Inflammatory macrophage treated with lipopolysaccharide for 1 hour (primary cell): Measurements from ENCODE around the gene LBP.
"Not testable (repeated sequence)": the region's sequence is repeated elsewhere in the genome, so short reads cannot be mapped to it uniquely, and the experiment has no call there.

Source experiments
- DNase-seq, 2 donors: peaks; one replicate each; pipeline ENCODE4 v3.0.0-alpha.2; 2020 to 2022

The LBP gene

GRCh38 chr20:38350879-38351775 lies 4.8 kb downstream of the LBP start:
- no peak for DNase-seq

GRCh38 chr20:38353316-38353715 lies 7.0 kb downstream of the LBP start:
- DNase-seq: peak in 1 of 2 donors; percentile 24

GRCh38 chr20:38354227-38354626 lies 7.9 kb downstream of the LBP start:
- no peak for DNase-seq

GRCh38 chr20:38355161-38356012 lies 9.1 kb downstream of the LBP start:
- DNase-seq: peak; percentile 62 to 68

DNA sequence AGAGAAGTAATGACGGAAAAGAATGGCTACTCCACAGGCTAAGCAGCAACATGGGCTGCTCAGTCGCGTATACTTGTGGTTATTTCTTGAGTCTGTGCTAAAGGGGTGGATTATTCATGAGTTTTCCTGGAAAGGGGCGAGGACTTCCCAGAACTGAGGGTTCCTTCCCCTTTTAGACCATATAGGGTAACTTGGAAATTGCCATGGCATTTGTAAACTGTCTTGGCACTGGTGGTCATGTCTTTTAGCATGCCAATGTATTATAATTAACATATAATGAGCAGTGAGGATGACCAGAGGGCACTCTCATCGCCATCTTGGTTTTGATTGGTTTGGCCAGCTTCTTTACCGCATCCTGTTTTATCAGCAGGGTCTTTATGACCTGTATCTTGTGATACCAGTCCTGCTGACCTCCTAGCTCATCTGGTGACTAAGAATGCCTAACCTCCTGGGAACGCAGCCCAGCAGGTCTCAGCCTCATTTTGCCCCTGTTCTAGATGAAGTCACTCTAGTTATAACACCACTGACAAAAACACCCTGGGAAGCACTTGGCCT lies 11.4 kb downstream of the LBP start:
- DNase-seq: peak; percentile 82 to 96

DNA sequence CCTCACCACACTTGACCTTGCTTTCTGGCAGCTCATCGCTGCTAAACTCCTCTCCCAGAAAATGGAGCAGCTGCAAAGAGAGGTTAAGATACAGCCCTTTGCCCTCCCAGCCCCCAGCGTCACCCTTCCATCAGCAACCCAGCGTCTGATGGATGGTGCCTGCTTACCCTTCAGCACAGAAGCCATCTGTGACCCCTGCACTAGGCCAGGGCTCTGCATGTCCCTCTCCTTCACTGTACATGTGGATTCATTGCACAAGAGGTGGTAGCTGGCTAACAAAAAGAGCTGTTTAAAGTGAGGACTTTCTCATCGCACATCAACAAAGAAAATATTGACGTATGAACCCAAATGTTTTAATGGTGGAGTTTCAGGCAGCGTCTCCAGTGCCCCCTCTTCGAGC lies 12.3 kb downstream of the LBP start:
- DNase-seq: no peak

DNA sequence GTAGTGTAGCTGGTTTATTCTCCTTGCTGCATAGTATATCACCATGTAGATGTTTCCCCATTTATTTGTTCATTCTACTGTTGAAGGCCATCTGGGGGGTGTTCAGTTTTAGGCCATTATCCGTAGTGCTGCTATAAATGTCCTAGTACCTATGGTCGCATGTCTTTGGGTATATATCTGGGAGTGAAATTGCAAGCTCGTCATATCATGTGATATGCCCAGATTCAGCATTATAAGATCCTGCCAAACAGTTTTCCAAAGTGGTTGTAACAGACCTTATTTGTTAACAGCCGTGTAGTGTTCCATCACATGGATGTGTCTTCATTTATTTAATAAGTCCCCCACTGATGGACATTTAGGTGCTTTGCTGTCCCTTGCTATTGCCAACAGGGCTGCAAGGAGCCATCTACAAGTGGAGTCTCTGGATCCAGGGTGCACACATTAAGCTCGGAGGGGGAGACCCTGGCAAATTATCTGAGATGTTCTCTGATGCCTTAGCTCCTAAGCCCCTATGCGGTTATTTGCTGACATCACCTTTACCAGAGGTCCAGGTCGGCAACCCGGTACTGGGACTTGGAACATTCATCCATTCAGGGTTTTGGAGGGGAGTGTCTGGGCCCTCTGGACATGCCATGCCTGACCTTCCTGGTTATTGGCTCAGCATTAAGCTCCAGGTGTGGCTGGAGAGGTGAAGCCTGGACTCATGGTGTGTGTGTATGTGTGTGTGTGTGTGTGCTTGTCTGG lies 16.9 kb downstream of the LBP start:
- DNase-seq: no peak

- DNase-seq: peak; percentile 49 to 68
These were observed 23.1 kb downstream of the LBP start for GRCh38 chr20:38369389-38369788.

DNA sequence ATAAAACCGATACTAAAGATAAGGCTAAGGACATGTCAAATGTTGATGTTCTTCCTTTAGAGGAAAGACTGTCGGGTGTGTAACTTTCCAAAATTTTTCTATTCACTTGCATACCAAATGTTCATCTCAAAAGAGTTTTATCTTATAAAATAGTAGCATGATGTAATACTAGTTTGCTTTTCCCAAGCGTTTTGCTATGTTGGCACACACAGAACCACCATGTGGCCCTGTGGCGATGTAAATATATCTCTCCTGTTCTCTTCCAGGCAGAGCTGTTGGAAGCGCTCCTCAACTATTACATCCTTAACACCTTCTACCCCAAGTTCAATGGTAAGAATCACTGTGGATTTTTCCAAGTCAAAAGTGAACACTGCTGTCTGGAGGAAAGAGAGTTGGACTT lies 26.5 kb downstream of the LBP start:
- no peak for DNase-seq

DNA sequence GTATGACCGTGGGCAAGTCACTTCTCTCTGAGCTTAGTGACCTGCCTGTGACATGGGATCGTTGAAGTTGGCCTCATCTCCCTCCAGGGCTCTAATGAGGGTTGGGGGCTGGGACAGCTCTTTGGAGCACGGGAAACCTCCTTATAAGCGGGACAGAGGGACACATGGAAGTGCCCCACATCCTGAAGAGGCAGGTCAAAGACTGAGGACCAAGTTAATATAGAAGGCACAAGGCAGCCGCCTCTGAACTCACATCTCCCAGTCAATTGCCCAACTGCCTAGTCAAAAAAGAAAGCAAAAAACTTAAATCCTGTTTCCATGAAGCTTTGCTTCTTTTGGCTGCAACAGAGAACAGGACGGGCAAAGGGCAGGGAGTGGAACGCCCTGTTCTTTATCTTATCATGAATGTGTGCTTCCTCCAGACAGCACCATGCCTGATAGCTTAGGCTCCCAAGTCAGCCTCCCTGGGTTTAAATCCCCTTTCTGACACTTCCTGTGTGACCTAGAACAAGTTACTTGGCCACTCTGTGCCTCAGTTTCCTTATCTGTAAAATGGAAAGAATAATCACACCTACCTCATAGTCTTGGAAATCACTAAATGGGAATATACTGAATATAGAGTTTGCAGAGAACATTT lies 27.1 kb downstream of the LBP start:
- no peak for DNase-seq

GRCh38 chr20:38373898-38374297 lies 27.6 kb downstream of the LBP start:
- DNase-seq: no peak

- DNase-seq: no peak
These were observed 30.9 kb downstream of the LBP start for GRCh38 chr20:38377039-38377685.

DNA sequence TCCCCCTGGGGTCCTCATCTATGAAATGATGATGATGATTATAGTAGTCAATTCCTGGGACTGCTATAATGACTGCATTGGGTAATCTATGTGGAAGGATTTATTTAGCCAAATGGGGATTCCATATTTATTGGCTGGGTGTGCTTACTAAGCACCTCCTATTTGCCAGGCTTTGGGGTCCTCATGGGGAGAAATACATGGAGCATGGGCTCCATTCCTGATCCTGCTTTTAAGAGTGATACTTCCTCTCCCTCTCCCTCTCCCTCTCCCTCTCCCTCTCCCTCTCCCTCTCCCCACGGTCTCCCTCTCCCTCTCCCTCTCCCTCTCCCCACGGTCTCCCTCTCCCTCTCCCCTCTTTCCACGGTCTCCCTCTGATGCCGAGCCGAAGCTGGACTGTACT lies 31.6 kb downstream of the LBP start:
- DNase-seq: not testable (repeated sequence)

DNA sequence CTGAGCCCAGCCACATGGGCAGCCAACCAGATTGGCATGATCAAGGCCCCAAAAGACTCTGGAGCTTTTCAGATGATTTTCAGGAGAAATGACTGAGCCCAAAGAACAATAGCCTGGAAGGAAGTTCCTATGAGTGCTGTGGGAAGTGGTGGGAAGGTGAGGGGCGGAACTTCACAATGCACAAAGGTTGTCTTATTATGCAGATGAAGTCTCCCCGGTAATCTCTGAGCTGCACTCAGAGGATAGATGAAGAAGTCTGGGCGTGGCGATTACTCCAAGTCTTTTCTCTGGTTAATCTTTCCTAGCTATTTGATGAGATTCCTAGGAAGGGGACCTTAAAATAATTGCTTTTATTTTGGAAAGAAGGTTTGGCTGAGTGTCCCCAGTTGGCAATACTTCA lies 36.9 kb downstream of the LBP start:
- DNase-seq: no peak

GRCh38 chr20:38386004-38386403 lies 39.7 kb downstream of the LBP start:
- peak; percentile 30 to 44 for DNase-seq

DNA sequence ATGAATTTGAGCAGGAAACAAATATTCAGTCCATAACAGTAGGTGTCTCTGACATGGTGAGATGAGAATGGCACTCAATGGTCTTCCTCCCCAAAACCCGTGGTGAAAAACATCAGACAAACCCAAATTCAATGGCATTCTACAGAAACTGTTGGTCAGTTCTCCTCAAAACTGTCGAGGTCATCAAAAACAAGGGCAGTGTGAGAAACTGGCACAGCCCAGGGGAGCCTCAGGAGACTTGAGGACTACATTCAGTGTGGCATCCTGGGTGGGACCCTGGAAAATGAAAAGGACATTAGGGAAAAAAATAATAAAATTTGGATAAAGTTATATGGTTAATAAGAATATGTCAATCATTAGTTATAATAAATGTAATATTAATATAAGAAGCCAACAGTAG lies 40.6 kb downstream of the LBP start:
- DNase-seq: no peak

DNA sequence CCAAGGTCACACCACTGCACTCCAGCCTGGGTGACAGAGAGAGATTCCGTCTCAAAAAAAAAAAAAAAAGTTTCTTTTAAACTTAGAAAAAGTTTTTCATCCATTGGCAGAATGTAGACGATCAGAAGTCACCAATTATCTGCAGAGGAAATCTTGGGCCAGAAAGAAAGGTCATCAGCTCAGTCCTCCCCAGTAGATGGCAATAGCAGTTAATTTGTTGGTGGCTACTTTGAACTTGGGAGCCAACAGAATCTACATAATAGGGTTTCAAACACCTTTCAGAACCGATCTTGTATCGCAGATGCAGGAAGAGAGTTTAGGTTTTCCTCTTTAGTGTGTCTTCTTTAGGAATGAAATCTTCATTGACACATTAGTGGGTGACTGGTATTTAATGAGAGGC lies 41.7 kb downstream of the LBP start:
- DNase-seq: peak in 1 of 2 donors; percentile 20

DNA sequence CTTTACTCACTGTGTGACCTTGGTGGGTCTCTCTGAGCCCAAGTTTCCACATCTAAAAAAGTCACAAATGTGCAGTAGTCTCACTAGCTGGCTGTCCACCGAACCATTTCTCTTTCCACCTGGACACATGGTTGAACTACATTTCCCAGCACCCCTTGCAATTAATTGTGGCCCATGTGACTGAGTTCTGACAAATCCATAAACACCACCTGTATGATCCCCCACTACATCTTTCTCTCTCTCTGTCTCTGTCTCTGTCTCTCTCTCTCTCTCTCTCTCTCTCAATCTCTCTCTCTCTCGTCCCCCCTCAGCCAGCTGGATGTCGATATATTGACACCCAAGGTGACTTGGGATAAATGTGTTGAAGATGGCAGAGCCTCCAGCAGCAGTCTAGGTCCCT lies 46.1 kb downstream of the LBP start:
- DNase-seq: no peak

DNA sequence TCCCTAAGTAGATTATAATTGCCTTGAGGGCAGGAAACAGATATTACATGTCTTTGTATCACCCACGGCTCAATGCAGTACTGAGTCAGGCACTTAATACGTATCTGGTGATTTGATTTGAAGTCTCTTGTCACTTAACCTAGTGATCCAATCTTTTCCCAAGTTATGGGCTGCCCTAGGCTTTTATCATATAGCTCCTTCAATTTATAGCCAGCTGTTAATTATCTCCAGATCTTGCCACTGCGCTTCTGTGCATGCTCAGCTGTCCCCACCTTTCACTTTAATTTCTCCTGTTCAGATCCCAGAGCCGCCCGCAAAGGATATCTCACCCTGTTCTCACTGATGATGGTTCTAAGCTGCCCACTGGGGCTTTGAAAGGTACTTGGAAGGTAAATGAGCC lies 47.0 kb downstream of the LBP start:
- DNase-seq: no peak

DNA sequence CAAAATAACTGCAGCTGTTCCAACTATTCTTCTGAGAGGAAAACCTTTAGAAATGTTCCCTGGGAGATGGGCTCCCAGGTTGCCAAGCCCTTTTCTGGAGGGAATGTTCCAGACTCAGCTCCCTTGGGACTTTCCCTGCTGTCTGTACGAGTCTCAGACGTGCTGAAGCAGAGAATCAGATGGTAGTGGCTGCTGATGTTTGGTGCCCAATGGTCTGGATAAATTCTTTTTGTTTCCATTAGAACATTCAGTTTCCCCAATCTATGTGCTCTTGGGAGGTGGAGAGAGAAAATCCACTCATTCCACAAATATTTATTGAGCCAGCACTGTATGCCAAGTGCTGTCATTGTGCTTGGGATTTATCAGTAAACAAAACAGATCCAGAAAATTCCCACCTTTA lies 48.9 kb downstream of the LBP start:
- no peak for DNase-seq

GRCh38 chr20:38395751-38396395 lies 49.6 kb downstream of the LBP start:
- peak; percentile 43 to 49 for DNase-seq
